Caco-2 (cell line): ENCODE results near the gene LTBP1. TPM values are rescaled to one million over a fixed set of nuclear protein-coding genes. Genes with fewer than 3 reads are reported as not detected.

Experiments
- BruUV-seq: library from RNA; stranded (reverse); fragments of 400-500 nt; replicated peaks from 2 replicates; lab custom pipeline; 2021; lab: Mats Ljungman, UMichigan
- CTCF ChIA-PET: fragments of 300-600 bp; sonication (Branson Sonifier 250); formaldehyde crosslinking; loops from one replicate; lab custom pipeline; 2022; ENCODE audit warnings: antibody characterized with exemption; lab: Charles Lee
- POLR2A ChIA-PET: fragments of 300-600 bp; sonication (Branson Sonifier 250); formaldehyde crosslinking; loops from one replicate; lab custom pipeline; 2022; ENCODE audit warnings: antibody characterized with exemption; lab: Charles Lee
- DNase-seq, 2 experiments: peaks; one replicate each; pipeline versions ENCODE4 v3.0.0 to v3.0.0-alpha.2; 2020 to 2022
- H3K27me3 ChIP-seq: replicated peaks from 2 replicates; pipeline ENCODE4 v1.6.0; 2011; ENCODE audit warnings: low read length; ENCODE audit not compliant: control insufficient read depth, insufficient read depth
- H3K36me3 ChIP-seq: 2 replicates; pipeline ENCODE4 v1.5.1; 2011; ENCODE audit warnings: low read length; ENCODE audit not compliant: control insufficient read depth, insufficient read depth
- H3K4me1 ChIP-seq: fragments of 250-450 bp; sonication (Bioruptor Pico); 2 replicates; pipeline ENCODE4 v1.5.1; 2020; ENCODE audit warnings: mild to moderate bottlenecking
- H3K4me3 ChIP-seq: 2 replicates; pipeline ENCODE4 v1.5.1; 2011; ENCODE audit warnings: low read depth, mild to moderate bottlenecking, control low read depth, low read length
- H3K9me3 ChIP-seq: fragments of 250-450 bp; sonication (Bioruptor Pico); 2 replicates; pipeline ENCODE4 v1.5.1; 2020; ENCODE audit warnings: mild to moderate bottlenecking, moderate library complexity
- H3K27ac Mint-ChIP-seq: one replicate; pipeline ENCODE4 v1.8.0; 2022; ENCODE audit warnings: mixed read lengths; ENCODE audit not compliant: unreplicated experiment
- H3K27me3 Mint-ChIP-seq: one replicate; pipeline ENCODE4 v1.8.0; 2022; ENCODE audit warnings: mixed read lengths; ENCODE audit not compliant: insufficient read depth, unreplicated experiment
- H3K36me3 Mint-ChIP-seq: one replicate; pipeline ENCODE4 v1.8.0; 2022; ENCODE audit warnings: mild to moderate bottlenecking, mixed read lengths; ENCODE audit not compliant: insufficient read depth, unreplicated experiment
- H3K4me1 Mint-ChIP-seq: one replicate; pipeline ENCODE4 v1.8.0; 2022; ENCODE audit warnings: low read depth, mixed read lengths; ENCODE audit not compliant: unreplicated experiment
- H3K4me3 Mint-ChIP-seq: one replicate; pipeline ENCODE4 v1.8.0; 2022; ENCODE audit warnings: mild to moderate bottlenecking, moderate library complexity, mixed read lengths; ENCODE audit not compliant: unreplicated experiment
- H3K9me3 Mint-ChIP-seq: one replicate; pipeline ENCODE4 v1.8.0; 2022; ENCODE audit warnings: mixed read lengths; ENCODE audit not compliant: unreplicated experiment
- intact Hi-C: fragments of 100-400 bp; cut with micrococcal nuclease; formaldehyde crosslinking; loops from one replicate; pipeline ENCODE4 v1.10.0; 2022; ENCODE audit not compliant: unreplicated experiment
- total RNA-seq: library from RNA; stranded (reverse); gene quantifications from 2 replicates; pipeline ENCODE4 v1.2.3, GENCODE V29; 2022
- TF ChIP-seq, protein P1 (sequence below), 2 experiments: fragments of 200-600 bp in 1 of 2; IDR thresholded peaks; 1 replicate in 1 of 2; 2 replicates in 1 of 2; pipeline versions ENCODE4 v1.5.1 to v1.8.0; 2011 to 2022; ENCODE audit warnings: antibody characterized with exemption in 1 of 2, control low read depth in 1 of 2, inconsistent platforms in 1 of 2, low read depth in 1 of 2, low read length in 1 of 2, mild to moderate bottlenecking in 1 of 2, moderate library complexity in 1 of 2; ENCODE audit not compliant: insufficient read depth in 1 of 2, severe bottlenecking in 1 of 2, unreplicated experiment in 1 of 2

The LTBP1 gene
- total RNA-seq, 1 experiment from 2014 or later, result 64.2 TPM

GRCh38 chr2:33391529-33392255 lies 444.9 kb downstream of the LTBP1 start:
- intact Hi-C loops, result no loop called here

DNA sequence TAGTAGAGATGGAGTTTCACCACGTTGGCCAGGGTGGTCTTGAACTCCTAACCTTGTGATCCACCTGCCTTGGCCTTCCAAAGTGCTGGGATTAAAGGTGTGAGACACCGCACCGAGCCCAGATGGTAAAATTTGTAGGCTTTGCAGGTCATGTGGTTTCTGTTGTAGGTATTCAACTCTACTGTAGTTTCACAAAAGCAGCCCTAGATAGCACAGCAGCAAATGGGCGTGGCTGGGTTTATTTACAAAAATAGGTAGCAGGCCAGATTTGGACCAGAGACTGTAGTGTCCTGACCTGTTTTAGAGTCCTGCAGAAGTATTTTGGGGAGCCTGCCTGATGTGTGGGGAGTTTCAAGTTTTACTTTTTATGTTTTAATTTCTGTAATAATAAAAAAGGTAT lies 445.6 kb downstream of the LTBP1 start:
- Mint-ChIP-seq H3K27ac (no peak overlapping the region), H3K4me1 (no peaks in the 10 kb centered on the region), H3K36me3 (peaks cover 6% of the 10 kb centered on the region), H3K9me3 (no peaks in the 10 kb centered on the region), H3K27me3 (no peaks in the 10 kb centered on the region), H3K4me3 (no peak overlapping the region)
- BruUV-seq, result no TSS peak
- intact Hi-C loops, result no loop called here
- CTCF ChIA-PET, result no interaction called here
- no peaks in the 10 kb centered on the region for H3K4me1 ChIP-seq
- TF ChIP-seq, protein P1, sequence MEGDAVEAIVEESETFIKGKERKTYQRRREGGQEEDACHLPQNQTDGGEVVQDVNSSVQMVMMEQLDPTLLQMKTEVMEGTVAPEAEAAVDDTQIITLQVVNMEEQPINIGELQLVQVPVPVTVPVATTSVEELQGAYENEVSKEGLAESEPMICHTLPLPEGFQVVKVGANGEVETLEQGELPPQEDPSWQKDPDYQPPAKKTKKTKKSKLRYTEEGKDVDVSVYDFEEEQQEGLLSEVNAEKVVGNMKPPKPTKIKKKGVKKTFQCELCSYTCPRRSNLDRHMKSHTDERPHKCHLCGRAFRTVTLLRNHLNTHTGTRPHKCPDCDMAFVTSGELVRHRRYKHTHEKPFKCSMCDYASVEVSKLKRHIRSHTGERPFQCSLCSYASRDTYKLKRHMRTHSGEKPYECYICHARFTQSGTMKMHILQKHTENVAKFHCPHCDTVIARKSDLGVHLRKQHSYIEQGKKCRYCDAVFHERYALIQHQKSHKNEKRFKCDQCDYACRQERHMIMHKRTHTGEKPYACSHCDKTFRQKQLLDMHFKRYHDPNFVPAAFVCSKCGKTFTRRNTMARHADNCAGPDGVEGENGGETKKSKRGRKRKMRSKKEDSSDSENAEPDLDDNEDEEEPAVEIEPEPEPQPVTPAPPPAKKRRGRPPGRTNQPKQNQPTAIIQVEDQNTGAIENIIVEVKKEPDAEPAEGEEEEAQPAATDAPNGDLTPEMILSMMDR (IDR thresholded peaks at IDR 0.05; ENCODE audit: insufficient read depth in 1 of 2, low read depth in 1 of 2, low read length in 1 of 2, severe bottlenecking in 1 of 2, unreplicated experiment in 1 of 2), result no peak
- no peak overlapping the region for H3K4me3 ChIP-seq
- no peak for DNase-seq
- no peaks in the 10 kb centered on the region for H3K9me3 ChIP-seq
- H3K27me3 ChIP-seq, result no peaks in the 10 kb centered on the region
- no peaks in the 10 kb centered on the region for H3K36me3 ChIP-seq
- POLR2A ChIA-PET, result no interaction called here

More at GRCh38 chr2:33391529-33392255, 444.9 kb downstream of the LTBP1 start:
- H3K9me3 ChIP-seq, result no peaks in the 10 kb centered on the region
- no peaks in the 10 kb centered on the region for H3K9me3 Mint-ChIP-seq
- peaks cover 6% of the 10 kb centered on the region for H3K36me3 Mint-ChIP-seq
- ChIA-PET CTCF (no interaction called here), POLR2A (no interaction called here)
- H3K4me1 Mint-ChIP-seq, result no peaks in the 10 kb centered on the region
- DNase-seq, result no peak
- no peaks in the 10 kb centered on the region for H3K27me3 Mint-ChIP-seq
- H3K27ac Mint-ChIP-seq, result no peak overlapping the region
- no TSS peak for BruUV-seq
- no peaks in the 10 kb centered on the region for H3K36me3 ChIP-seq
- no peaks in the 10 kb centered on the region for H3K27me3 ChIP-seq
- no peaks in the 10 kb centered on the region for H3K4me1 ChIP-seq
- H3K4me3 Mint-ChIP-seq, result no peak overlapping the region
- H3K4me3 ChIP-seq, result no peak overlapping the region
- TF ChIP-seq, protein P1 (IDR thresholded peaks at IDR 0.05; ENCODE audit: insufficient read depth in 1 of 2, low read depth in 1 of 2, low read length in 1 of 2, severe bottlenecking in 1 of 2, unreplicated experiment in 1 of 2), result no peak

DNA sequence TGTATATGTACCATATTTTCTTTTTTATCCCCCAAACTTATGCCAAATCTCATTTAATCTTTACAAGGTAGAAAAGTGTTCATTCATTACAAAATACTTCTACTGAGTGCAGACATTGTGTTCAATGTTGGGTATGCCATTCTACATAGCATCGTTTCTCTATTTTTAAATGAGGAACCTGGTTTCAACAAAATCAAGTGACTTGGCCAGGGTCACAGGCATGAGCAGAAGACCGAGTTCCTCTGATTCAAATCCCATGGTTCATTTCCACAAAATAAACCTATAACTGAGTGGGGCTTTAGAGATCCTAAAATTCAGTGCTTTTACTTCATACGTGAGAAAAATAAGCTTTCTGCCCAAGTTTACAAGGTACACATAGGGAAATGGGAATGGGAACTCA lies 448.3 kb downstream of the LTBP1 start:
- DNase-seq, result no peak
- H3K4me1 Mint-ChIP-seq, result no peaks in the 10 kb centered on the region
- Histone ChIP-seq H3K4me3 (no peak overlapping the region), H3K27me3 (no peaks in the 10 kb centered on the region), H3K9me3 (no peaks in the 10 kb centered on the region), H3K36me3 (no peaks in the 10 kb centered on the region), H3K4me1 (no peaks in the 10 kb centered on the region)
- peaks cover 2% of the 10 kb centered on the region for H3K36me3 Mint-ChIP-seq
- H3K9me3 Mint-ChIP-seq, result no peaks in the 10 kb centered on the region
- TF ChIP-seq, protein P1 (IDR thresholded peaks at IDR 0.05; ENCODE audit: insufficient read depth in 1 of 2, low read depth in 1 of 2, low read length in 1 of 2, severe bottlenecking in 1 of 2, unreplicated experiment in 1 of 2), result no peak
- BruUV-seq, result no TSS peak
- H3K4me3 Mint-ChIP-seq, result no peak overlapping the region
- POLR2A ChIA-PET, result no interaction called here
- intact Hi-C loops, result no loop called here
- CTCF ChIA-PET, result no interaction called here
- H3K27me3 Mint-ChIP-seq, result no peaks in the 10 kb centered on the region
- no peak overlapping the region for H3K27ac Mint-ChIP-seq
